NB4 (cell line): Measurements from ENCODE around the gene KIF1B.

Experiments
- POLR2A ChIP-seq: IDR thresholded peaks from 2 replicates; pipeline ENCODE4 v1.6.1; 2011; ENCODE audit warnings: mild to moderate bottlenecking; ENCODE audit not compliant: insufficient read length; ENCODE audit errors: extremely low read depth
- TF ChIP-seq, protein P1 (sequence below): IDR thresholded peaks from one replicate; pipeline ENCODE4 v1.5.1; 2012; ENCODE audit warnings: low read depth, low read length
- TF ChIP-seq, protein P2 (sequence below): IDR thresholded peaks from 2 replicates; pipeline ENCODE4 v1.6.1; 2011; ENCODE audit warnings: low read depth, low read length

DNA sequence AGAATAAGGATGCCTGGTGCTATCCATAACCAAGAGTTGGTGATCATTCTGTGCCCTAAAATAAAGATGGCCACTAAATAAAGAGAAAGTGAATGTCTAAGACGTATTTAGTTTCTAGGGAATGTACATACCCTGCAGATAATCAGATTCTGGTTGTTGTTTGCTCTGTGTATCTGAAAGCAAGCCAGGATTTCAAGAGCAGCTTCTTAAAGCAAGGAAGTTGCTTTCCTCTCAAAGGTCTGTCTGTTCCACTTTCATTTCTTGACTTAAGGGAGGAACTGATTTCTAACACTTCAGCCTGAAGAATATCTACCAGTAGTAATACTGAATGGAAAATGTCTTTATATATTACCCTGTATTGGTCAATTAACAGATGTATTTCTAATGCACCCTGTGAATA, 88.8 kb downstream of the KIF1B start:
- TF ChIP-seq, protein P1, sequence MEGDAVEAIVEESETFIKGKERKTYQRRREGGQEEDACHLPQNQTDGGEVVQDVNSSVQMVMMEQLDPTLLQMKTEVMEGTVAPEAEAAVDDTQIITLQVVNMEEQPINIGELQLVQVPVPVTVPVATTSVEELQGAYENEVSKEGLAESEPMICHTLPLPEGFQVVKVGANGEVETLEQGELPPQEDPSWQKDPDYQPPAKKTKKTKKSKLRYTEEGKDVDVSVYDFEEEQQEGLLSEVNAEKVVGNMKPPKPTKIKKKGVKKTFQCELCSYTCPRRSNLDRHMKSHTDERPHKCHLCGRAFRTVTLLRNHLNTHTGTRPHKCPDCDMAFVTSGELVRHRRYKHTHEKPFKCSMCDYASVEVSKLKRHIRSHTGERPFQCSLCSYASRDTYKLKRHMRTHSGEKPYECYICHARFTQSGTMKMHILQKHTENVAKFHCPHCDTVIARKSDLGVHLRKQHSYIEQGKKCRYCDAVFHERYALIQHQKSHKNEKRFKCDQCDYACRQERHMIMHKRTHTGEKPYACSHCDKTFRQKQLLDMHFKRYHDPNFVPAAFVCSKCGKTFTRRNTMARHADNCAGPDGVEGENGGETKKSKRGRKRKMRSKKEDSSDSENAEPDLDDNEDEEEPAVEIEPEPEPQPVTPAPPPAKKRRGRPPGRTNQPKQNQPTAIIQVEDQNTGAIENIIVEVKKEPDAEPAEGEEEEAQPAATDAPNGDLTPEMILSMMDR, result no peak
- TF ChIP-seq POLR2A, result no peak
- TF ChIP-seq, protein P2, sequence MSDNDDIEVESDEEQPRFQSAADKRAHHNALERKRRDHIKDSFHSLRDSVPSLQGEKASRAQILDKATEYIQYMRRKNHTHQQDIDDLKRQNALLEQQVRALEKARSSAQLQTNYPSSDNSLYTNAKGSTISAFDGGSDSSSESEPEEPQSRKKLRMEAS, result no peak
